ENCODE measurements around the gene SYTL5.

DNA sequence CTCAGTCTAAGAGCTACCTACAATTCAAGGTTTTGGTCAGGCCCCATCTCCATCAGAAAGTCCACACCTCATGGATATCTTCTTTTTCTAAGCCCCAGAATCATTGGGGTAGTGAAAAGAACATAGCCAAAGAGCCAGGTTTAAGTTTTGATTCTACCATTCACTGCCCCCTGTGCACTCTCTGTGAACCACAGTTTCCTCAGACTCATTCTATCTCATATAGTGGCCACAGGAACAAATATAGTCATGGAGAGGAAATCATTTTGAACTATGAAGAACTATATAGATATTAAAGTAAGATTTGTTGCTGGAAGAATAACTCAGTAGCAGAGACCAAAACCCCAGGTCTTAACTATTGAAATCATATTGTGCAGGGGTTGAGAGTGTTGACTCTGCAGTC is 3.3 kb downstream of the SYTL5 start:
- no peak for TF ChIP-seq POLR2AphosphoS5 (IDR thresholded peaks at IDR 0.05; ENCODE audit: low read depth)
- TF ChIP-seq, protein P1, sequence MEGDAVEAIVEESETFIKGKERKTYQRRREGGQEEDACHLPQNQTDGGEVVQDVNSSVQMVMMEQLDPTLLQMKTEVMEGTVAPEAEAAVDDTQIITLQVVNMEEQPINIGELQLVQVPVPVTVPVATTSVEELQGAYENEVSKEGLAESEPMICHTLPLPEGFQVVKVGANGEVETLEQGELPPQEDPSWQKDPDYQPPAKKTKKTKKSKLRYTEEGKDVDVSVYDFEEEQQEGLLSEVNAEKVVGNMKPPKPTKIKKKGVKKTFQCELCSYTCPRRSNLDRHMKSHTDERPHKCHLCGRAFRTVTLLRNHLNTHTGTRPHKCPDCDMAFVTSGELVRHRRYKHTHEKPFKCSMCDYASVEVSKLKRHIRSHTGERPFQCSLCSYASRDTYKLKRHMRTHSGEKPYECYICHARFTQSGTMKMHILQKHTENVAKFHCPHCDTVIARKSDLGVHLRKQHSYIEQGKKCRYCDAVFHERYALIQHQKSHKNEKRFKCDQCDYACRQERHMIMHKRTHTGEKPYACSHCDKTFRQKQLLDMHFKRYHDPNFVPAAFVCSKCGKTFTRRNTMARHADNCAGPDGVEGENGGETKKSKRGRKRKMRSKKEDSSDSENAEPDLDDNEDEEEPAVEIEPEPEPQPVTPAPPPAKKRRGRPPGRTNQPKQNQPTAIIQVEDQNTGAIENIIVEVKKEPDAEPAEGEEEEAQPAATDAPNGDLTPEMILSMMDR (IDR thresholded peaks at IDR 0.05; ENCODE audit: insufficient read depth, low read length) = no peak
- TF ChIP-seq, protein P2, sequence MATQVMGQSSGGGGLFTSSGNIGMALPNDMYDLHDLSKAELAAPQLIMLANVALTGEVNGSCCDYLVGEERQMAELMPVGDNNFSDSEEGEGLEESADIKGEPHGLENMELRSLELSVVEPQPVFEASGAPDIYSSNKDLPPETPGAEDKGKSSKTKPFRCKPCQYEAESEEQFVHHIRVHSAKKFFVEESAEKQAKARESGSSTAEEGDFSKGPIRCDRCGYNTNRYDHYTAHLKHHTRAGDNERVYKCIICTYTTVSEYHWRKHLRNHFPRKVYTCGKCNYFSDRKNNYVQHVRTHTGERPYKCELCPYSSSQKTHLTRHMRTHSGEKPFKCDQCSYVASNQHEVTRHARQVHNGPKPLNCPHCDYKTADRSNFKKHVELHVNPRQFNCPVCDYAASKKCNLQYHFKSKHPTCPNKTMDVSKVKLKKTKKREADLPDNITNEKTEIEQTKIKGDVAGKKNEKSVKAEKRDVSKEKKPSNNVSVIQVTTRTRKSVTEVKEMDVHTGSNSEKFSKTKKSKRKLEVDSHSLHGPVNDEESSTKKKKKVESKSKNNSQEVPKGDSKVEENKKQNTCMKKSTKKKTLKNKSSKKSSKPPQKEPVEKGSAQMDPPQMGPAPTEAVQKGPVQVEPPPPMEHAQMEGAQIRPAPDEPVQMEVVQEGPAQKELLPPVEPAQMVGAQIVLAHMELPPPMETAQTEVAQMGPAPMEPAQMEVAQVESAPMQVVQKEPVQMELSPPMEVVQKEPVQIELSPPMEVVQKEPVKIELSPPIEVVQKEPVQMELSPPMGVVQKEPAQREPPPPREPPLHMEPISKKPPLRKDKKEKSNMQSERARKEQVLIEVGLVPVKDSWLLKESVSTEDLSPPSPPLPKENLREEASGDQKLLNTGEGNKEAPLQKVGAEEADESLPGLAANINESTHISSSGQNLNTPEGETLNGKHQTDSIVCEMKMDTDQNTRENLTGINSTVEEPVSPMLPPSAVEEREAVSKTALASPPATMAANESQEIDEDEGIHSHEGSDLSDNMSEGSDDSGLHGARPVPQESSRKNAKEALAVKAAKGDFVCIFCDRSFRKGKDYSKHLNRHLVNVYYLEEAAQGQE (IDR thresholded peaks at IDR 0.05; ENCODE audit: insufficient replicate concordance, low read depth) = no peak

Data from HL-60 (cell line).